HEK293 (cell line): Measurements from ENCODE around the gene CMC4.

Experiments used
- CTCF ChIA-PET: fragments of 350-600 bp; formaldehyde crosslinking; extraction: SDS; loops from one replicate; lab custom pipeline; 2021; ENCODE audit warnings: antibody characterized with exemption; lab: Yijun Ruan, JAX
- POLR2A ChIA-PET: fragments of 300-600 bp; formaldehyde crosslinking; extraction: SDS; loops from one replicate; lab custom pipeline; 2020; ENCODE audit warnings: antibody characterized with exemption, inconsistent platforms; lab: Yijun Ruan, JAX
- H3K27ac ChIP-seq: fragments of 200-500 bp; sonication (Bioruptor generic); 2 replicates; pipeline ENCODE4 v1.5.1; 2014; ENCODE audit warnings: low read depth, low read length, control low read depth, inconsistent platforms; ENCODE audit errors: extremely low read depth
- H3K36me3 ChIP-seq, 2 experiments: fragments of 200-500 bp in 1 of 2; sonication (Bioruptor generic) in 1 of 2; 1 replicate in 1 of 2; 2 replicates in 1 of 2; pipeline ENCODE4 v1.5.1; 2014 to 2017; ENCODE audit warnings: inconsistent platforms in 2 of 2, low read length in 2 of 2; ENCODE audit not compliant: control insufficient read depth in 2 of 2, insufficient read depth in 1 of 2
- H3K4me1 ChIP-seq: fragments of 200-500 bp; sonication (Bioruptor generic); 2 replicates; pipeline ENCODE4 v1.5.1; 2014; ENCODE audit warnings: mild to moderate bottlenecking, low read length, inconsistent platforms; ENCODE audit not compliant: control insufficient read depth, insufficient read depth
- H3K4me3 ChIP-seq: 2 replicates; pipeline ENCODE4 v1.5.1; 2011; ENCODE audit warnings: low read depth, mild to moderate bottlenecking, control low read depth, low read length, moderate library complexity
- H3K9me3 ChIP-seq: fragments of 200-500 bp; sonication (Bioruptor generic); 2 replicates; pipeline ENCODE4 v1.5.1; 2014; ENCODE audit warnings: low read depth, low read length, inconsistent platforms; ENCODE audit not compliant: control insufficient read depth, insufficient read depth
- FEZF1 ChIP-seq: fragments of 450-650 bp; formaldehyde crosslinking; IDR thresholded peaks from 2 replicates; pipeline ENCODE4 v1.5.1; 2016; ENCODE audit warnings: missing biosample characterization, missing genetic modification characterization
- KLF10 ChIP-seq: fragments of 450-650 bp; IDR thresholded peaks from 2 replicates; pipeline ENCODE4 v1.5.1; 2018; ENCODE audit warnings: missing biosample characterization, mild to moderate bottlenecking, missing genetic modification characterization
- SALL2 ChIP-seq: fragments of 450-650 bp; formaldehyde crosslinking; IDR thresholded peaks from 2 replicates; pipeline ENCODE4 v1.5.0; 2017; ENCODE audit warnings: missing biosample characterization, mild to moderate bottlenecking, missing genetic modification characterization, borderline replicate concordance
- ZBTB17 ChIP-seq: fragments of 450-650 bp; formaldehyde crosslinking; IDR thresholded peaks from 2 replicates; pipeline ENCODE4 v1.5.1; 2016; ENCODE audit warnings: missing biosample characterization, missing genetic modification characterization
- ZIC2 ChIP-seq: fragments of 450-650 bp; formaldehyde crosslinking; IDR thresholded peaks from 2 replicates; pipeline ENCODE4 v1.5.1; 2016; ENCODE audit warnings: missing biosample characterization, missing genetic modification characterization
- ZNF10 ChIP-seq: fragments of 450-650 bp; formaldehyde crosslinking; IDR thresholded peaks from 2 replicates; pipeline ENCODE4 v1.5.1; 2017; ENCODE audit warnings: missing biosample characterization, missing genetic modification characterization
- ZNF133 ChIP-seq: fragments of 450-650 bp; formaldehyde crosslinking; IDR thresholded peaks from 2 replicates; pipeline ENCODE4 v1.5.1; 2016; ENCODE audit warnings: missing biosample characterization, missing genetic modification characterization
- ZNF174 ChIP-seq: fragments of 450-650 bp; formaldehyde crosslinking; IDR thresholded peaks from 2 replicates; pipeline ENCODE4 v1.5.0; 2017; ENCODE audit warnings: missing biosample characterization, mild to moderate bottlenecking, missing genetic modification characterization
- ZNF175 ChIP-seq: fragments of 450-650 bp; formaldehyde crosslinking; IDR thresholded peaks from 2 replicates; pipeline ENCODE4 v1.5.1; 2016; ENCODE audit warnings: missing biosample characterization, missing genetic modification characterization
- ZNF280D ChIP-seq: fragments of 450-650 bp; formaldehyde crosslinking; IDR thresholded peaks from 2 replicates; pipeline ENCODE4 v1.5.1; 2016; ENCODE audit warnings: missing biosample characterization, missing genetic modification characterization
- ZNF366 ChIP-seq: fragments of 450-650 bp; formaldehyde crosslinking; conservative IDR thresholded peaks from 2 replicates; pipeline ENCODE4 v1.5.1; 2016; ENCODE audit warnings: missing biosample characterization, missing genetic modification characterization
- ZNF530 ChIP-seq: fragments of 450-650 bp; formaldehyde crosslinking; IDR thresholded peaks from 2 replicates; pipeline ENCODE4 v1.5.1; 2016; ENCODE audit warnings: low read depth, missing biosample characterization, missing genetic modification characterization
- ZNF549 ChIP-seq: fragments of 450-650 bp; IDR thresholded peaks from 2 replicates; pipeline ENCODE4 v1.5.1; 2018; ENCODE audit warnings: missing biosample characterization, missing genetic modification characterization, mild to moderate bottlenecking, inconsistent platforms, moderate library complexity
- ZNF600 ChIP-seq: fragments of 450-650 bp; formaldehyde crosslinking; IDR thresholded peaks from 2 replicates; pipeline ENCODE4 v1.5.1; 2016; ENCODE audit warnings: missing biosample characterization, missing genetic modification characterization
- ZNF623 ChIP-seq: fragments of 450-650 bp; formaldehyde crosslinking; IDR thresholded peaks from 2 replicates; pipeline ENCODE4 v1.5.1; 2016; ENCODE audit warnings: missing biosample characterization, missing genetic modification characterization
- ZNF629 ChIP-seq: fragments of 450-650 bp; formaldehyde crosslinking; IDR thresholded peaks from 2 replicates; pipeline ENCODE4 v1.5.1; 2017; ENCODE audit warnings: missing biosample characterization, missing genetic modification characterization
- ZNF645 ChIP-seq: fragments of 450-650 bp; formaldehyde crosslinking; IDR thresholded peaks from 2 replicates; pipeline ENCODE4; 2016; ENCODE audit warnings: missing biosample characterization, missing genetic modification characterization
- ZNF660 ChIP-seq: fragments of 450-650 bp; IDR thresholded peaks from 2 replicates; pipeline ENCODE4 v1.5.1; 2018; ENCODE audit warnings: missing biosample characterization, mild to moderate bottlenecking, missing genetic modification characterization
- ZNF664 ChIP-seq: fragments of 450-650 bp; formaldehyde crosslinking; IDR thresholded peaks from 2 replicates; pipeline ENCODE4 v1.5.1; 2016; ENCODE audit warnings: missing biosample characterization, missing genetic modification characterization
- ZNF76 ChIP-seq: fragments of 450-650 bp; formaldehyde crosslinking; IDR thresholded peaks from 2 replicates; pipeline ENCODE4; 2016; ENCODE audit warnings: low read depth, missing biosample characterization, missing genetic modification characterization, borderline replicate concordance
- ZNF768 ChIP-seq: fragments of 450-650 bp; formaldehyde crosslinking; IDR thresholded peaks from 2 replicates; pipeline ENCODE4 v1.5.1; 2018; ENCODE audit warnings: missing biosample characterization, mild to moderate bottlenecking, missing genetic modification characterization

CMC4 gene

GRCh38 chrX:155070038-155070437 is 898 bp downstream of the CMC4 start:
- ChIA-PET CTCF (interaction anchor here (1.0 to 1.3 kb wide), 2 partner anchors 9 to 17 kb away, joined by 3 read pairs; no protein-coding TSS in a partner anchor), POLR2A (interaction anchor here (0.9 kb wide), 1 partner anchor 43 kb away, joined by 3 read pairs; the partner anchor contains the start of gene FUNDC2)
- Histone ChIP-seq H3K36me3 (peaks cover 0 to 16% of the 10 kb centered on the region in 2 experiments; a peak in 1 of 3 replicates), H3K27ac (no peak overlapping the region), H3K9me3 (no peaks in the 10 kb centered on the region), H3K4me1 (no peaks in the 10 kb centered on the region), H3K4me3 (peak overlapping the region; percentile 55)
- TF ChIP-seq ZNF600 (tag by site-specific recombination) = 0 out of 2 replicates have a peak, but pooled peaks have one; percentile 44
- TF ChIP-seq KLF10 (tag by site-specific recombination) = no peak
- TF ChIP-seq ZBTB17 (tag by site-specific recombination) = peak; percentile 33
- TF ChIP-seq ZNF175 (tag by site-specific recombination) = no peak
- TF ChIP-seq ZNF530 (tag by site-specific recombination) = no peak
- TF ChIP-seq ZNF76 (tag by site-specific recombination) = peak; percentile 64; the same call in 1 of the 2 replicates

- H3K36me3 ChIP-seq = peaks cover 0 to 16% of the 10 kb centered on the region in 2 experiments; a peak in 2 of 3 replicates
- ChIA-PET POLR2A (interaction anchor here (1.0 kb wide), 1 partner anchor 43 kb away, joined by 3 read pairs; the partner anchor contains the start of gene FUNDC2), CTCF (interaction anchor here (1.3 kb wide), 1 partner anchor 17 kb away, joined by 3 read pairs; no protein-coding TSS in a partner anchor)
- H3K4me1 ChIP-seq = no peaks in the 10 kb centered on the region
- H3K4me3 ChIP-seq = peak overlapping the region; percentile 55
- peak; percentile 72; the same call in 1 of the 2 replicates for TF ChIP-seq ZNF768 (tag by site-specific recombination)
- no peak for TF ChIP-seq ZNF10 (tag by site-specific recombination)
- TF ChIP-seq FEZF1 = no peak
- TF ChIP-seq ZNF280D (tag by site-specific recombination) = no peak
- no peak for TF ChIP-seq ZNF133
- TF ChIP-seq SALL2 (tag by site-specific recombination) = no peak
- peak; percentile 34; the same call in 1 of the 2 replicates for TF ChIP-seq ZNF664 (tag by site-specific recombination)
- no peak for TF ChIP-seq ZNF660 (tag by site-specific recombination)
- no peak for TF ChIP-seq KLF10 (tag by site-specific recombination)
- TF ChIP-seq ZNF530 (tag by site-specific recombination) = no peak
- no peak overlapping the region for H3K27ac ChIP-seq
- no peaks in the 10 kb centered on the region for H3K9me3 ChIP-seq
Measured at GRCh38 chrX:155069414-155069813, 1.5 kb downstream of the CMC4 start.

- no peak overlapping the region for H3K4me3 ChIP-seq
- no peaks in the 10 kb centered on the region for H3K9me3 ChIP-seq
- POLR2A ChIA-PET = no interaction called here
- peaks cover 0 to 3% of the 10 kb centered on the region in 2 experiments; a peak in 2 of 3 replicates for H3K36me3 ChIP-seq
- CTCF ChIA-PET = interaction anchor here (0.7 to 1.4 kb wide), 2 partner anchors 50 to 151 kb away, joined by 3 read pairs; no protein-coding TSS in a partner anchor
- TF ChIP-seq ZNF174 (tag by site-specific recombination) = no peak
- 0 out of 2 replicates have a peak, but pooled peaks have one; percentile 14 for TF ChIP-seq ZNF629 (tag by site-specific recombination)
- 0 out of 2 replicates have a peak, but pooled peaks have one; percentile 47 for TF ChIP-seq ZNF366 (tag by site-specific recombination)
- no peak for TF ChIP-seq ZNF623 (tag by site-specific recombination)
- no peak for TF ChIP-seq ZNF549
- TF ChIP-seq ZIC2 (tag by site-specific recombination) = peak; percentile 26; the same call in 1 of the 2 replicates
- TF ChIP-seq ZNF645 (tag by site-specific recombination) = no peak
- peak; percentile 42; the same call in 1 of the 2 replicates for TF ChIP-seq ZNF600 (tag by site-specific recombination)
- no peak overlapping the region for H3K27ac ChIP-seq
- H3K4me1 ChIP-seq = no peaks in the 10 kb centered on the region
Measured at GRCh38 chrX:155068165-155068564, 2.8 kb downstream of the CMC4 start.
